GM19397 (cell line): ENCODE measurements around the gene KCNH1.
"Not testable (repeated sequence)": the region's sequence is repeated elsewhere in the genome, so short reads cannot be mapped to it uniquely, and the experiment has no call there.

Experiments
- ATAC-seq: cut with Tn5 transposase; IDR thresholded peaks from one replicate; pipeline ENCODE4 v1.9.1; 2021; ENCODE audit warnings: mild to moderate bottlenecking, moderate library complexity; ENCODE audit not compliant: unreplicated experiment

The KCNH1 gene

GRCh38 chr1:211099393-211099792 lies 34.6 kb downstream of the KCNH1 start:
- ATAC-seq = no peak

- ATAC-seq = no peak
Measured at GRCh38 chr1:211095381-211095780, 38.6 kb downstream of the KCNH1 start.

- no peak for ATAC-seq
Measured at GRCh38 chr1:211092955-211093354, 41.0 kb downstream of the KCNH1 start.

GRCh38 chr1:211091867-211092266 lies 42.1 kb downstream of the KCNH1 start:
- no peak for ATAC-seq

GRCh38 chr1:211089536-211089935 lies 44.4 kb downstream of the KCNH1 start:
- ATAC-seq = no peak

- ATAC-seq = no peak
Measured at GRCh38 chr1:211088156-211088555, 45.8 kb downstream of the KCNH1 start.

- no peak for ATAC-seq
Measured at GRCh38 chr1:211082824-211083223, 51.1 kb downstream of the KCNH1 start.

- ATAC-seq = not testable (repeated sequence)
Measured at GRCh38 chr1:211081447-211081846, 52.5 kb downstream of the KCNH1 start.

GRCh38 chr1:211068976-211069375 lies 65.0 kb downstream of the KCNH1 start:
- no peak for ATAC-seq

- ATAC-seq = no peak
Measured at GRCh38 chr1:211066781-211067384, 67.1 kb downstream of the KCNH1 start.

- ATAC-seq = not testable (repeated sequence)
Measured at GRCh38 chr1:211041838-211042237, 92.1 kb downstream of the KCNH1 start.

GRCh38 chr1:211037095-211037494 lies 96.9 kb downstream of the KCNH1 start:
- no peak for ATAC-seq

- no peak for ATAC-seq
Measured at GRCh38 chr1:211036381-211037060, 97.4 kb downstream of the KCNH1 start.

GRCh38 chr1:211035821-211036380 lies 98.0 kb downstream of the KCNH1 start:
- ATAC-seq = no peak

- no peak for ATAC-seq
Measured at GRCh38 chr1:211033921-211034525, 99.9 kb downstream of the KCNH1 start.

GRCh38 chr1:211024901-211025300 lies 109.0 kb downstream of the KCNH1 start:
- ATAC-seq = no peak

GRCh38 chr1:211019266-211019665 lies 114.7 kb downstream of the KCNH1 start:
- no peak for ATAC-seq

GRCh38 chr1:211018690-211019089 lies 115.3 kb downstream of the KCNH1 start:
- ATAC-seq = no peak

GRCh38 chr1:211017075-211017718 lies 116.8 kb downstream of the KCNH1 start:
- ATAC-seq = no peak

- no peak for ATAC-seq
Measured at GRCh38 chr1:211014275-211014674, 119.7 kb downstream of the KCNH1 start.
